Thoracic aorta (tissue), 2 donors: Measurements from ENCODE around the gene SLC52A3. TPM values are rescaled to one million over a fixed set of nuclear protein-coding genes. Genes with fewer than 3 reads are reported as not detected.

ENCODE experiments used
- ATAC-seq: fragments of 150-250 bp; one replicate; pipeline ENCODE4 v1.8.0; 2017; ENCODE audit warnings: low read depth; ENCODE audit not compliant: insufficient number of reproducible peaks, low FRiP score
- DNase-seq: peaks from one replicate; pipeline ENCODE4 v3.0.0-alpha.2; 2020; ENCODE audit warnings: low spot score
- H3K27ac ChIP-seq, 2 donors: fragments of 200-600 bp; sonication (generic); 1 replicate in 1 of 2; 2 replicates in 1 of 2; pipeline ENCODE4 v1.5.1; 2016; ENCODE audit warnings: mild to moderate bottlenecking in 2 of 2, moderate library complexity in 2 of 2
- H3K27me3 ChIP-seq: fragments of 200-600 bp; sonication (generic); replicated peaks from 2 replicates; pipeline ENCODE4 v1.6.0; 2016; ENCODE audit warnings: mild to moderate bottlenecking; ENCODE audit not compliant: insufficient read depth
- H3K36me3 ChIP-seq: fragments of 200-600 bp; sonication (generic); one replicate; pipeline ENCODE4 v1.5.1; 2016
- H3K4me1 ChIP-seq, 2 donors: fragments of 200-600 bp; sonication (generic); 1 replicate in 1 of 2; 2 replicates in 1 of 2; pipeline versions ENCODE4 v1.5.1 to v1.6.0; 2016; ENCODE audit warnings: low read depth in 2 of 2, mild to moderate bottlenecking in 1 of 2; ENCODE audit not compliant: control insufficient read depth in 1 of 2
- H3K4me3 ChIP-seq: fragments of 200-600 bp; sonication (generic); 2 replicates; pipeline ENCODE4 v1.5.1; 2016; ENCODE audit warnings: mild to moderate bottlenecking
- H3K9me3 ChIP-seq: fragments of 200-600 bp; sonication (generic); 2 replicates; pipeline ENCODE4 v1.5.1; 2016
- total RNA-seq, 2 donors: library from RNA; depleted of rRNA; stranded (reverse); fragments of >200 nt; gene quantifications; one replicate each; pipeline versions ENCODE4 v1.1.0 to v1.2.3, GENCODE V29; 2016
- TF ChIP-seq, protein P1 (sequence below): fragments of 200-600 bp; sonication (generic); IDR thresholded peaks from one replicate; pipeline ENCODE4 v1.5.1; 2019; ENCODE audit warnings: antibody characterized with exemption

Gene SLC52A3
- total RNA-seq, 2 donors from 2014 or later, result 0.54 to 1.5 TPM

DNA sequence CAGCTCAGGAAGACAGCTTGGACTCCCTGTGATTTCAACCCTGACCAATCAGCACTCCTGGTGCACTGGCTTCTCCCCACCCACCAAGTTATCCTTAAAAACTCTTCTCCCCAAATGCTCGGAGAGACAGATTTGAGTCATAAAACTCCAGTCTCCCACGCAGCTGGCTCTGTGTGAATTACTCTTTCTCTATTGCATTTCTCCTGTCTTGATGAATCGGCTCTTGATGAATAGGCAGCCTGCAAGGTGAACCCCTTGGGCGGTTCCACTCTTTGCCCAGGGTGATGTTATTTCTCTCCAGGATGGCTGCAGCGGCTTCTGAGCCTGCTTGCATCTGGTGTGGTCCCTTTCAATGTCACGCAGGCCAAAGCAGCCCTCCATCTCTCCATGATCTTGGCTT, 12.4 kb downstream of the SLC52A3 start:
- Histone ChIP-seq H3K27me3 (no peaks in the 10 kb centered on the region), H3K4me3 (no peak overlapping the region), H3K9me3 (no peaks in the 10 kb centered on the region), H3K27ac (no peak overlapping the region), H3K4me1 (no peaks in the 10 kb centered on the region), H3K36me3 (no peaks in the 10 kb centered on the region)
- TF ChIP-seq, protein P1, sequence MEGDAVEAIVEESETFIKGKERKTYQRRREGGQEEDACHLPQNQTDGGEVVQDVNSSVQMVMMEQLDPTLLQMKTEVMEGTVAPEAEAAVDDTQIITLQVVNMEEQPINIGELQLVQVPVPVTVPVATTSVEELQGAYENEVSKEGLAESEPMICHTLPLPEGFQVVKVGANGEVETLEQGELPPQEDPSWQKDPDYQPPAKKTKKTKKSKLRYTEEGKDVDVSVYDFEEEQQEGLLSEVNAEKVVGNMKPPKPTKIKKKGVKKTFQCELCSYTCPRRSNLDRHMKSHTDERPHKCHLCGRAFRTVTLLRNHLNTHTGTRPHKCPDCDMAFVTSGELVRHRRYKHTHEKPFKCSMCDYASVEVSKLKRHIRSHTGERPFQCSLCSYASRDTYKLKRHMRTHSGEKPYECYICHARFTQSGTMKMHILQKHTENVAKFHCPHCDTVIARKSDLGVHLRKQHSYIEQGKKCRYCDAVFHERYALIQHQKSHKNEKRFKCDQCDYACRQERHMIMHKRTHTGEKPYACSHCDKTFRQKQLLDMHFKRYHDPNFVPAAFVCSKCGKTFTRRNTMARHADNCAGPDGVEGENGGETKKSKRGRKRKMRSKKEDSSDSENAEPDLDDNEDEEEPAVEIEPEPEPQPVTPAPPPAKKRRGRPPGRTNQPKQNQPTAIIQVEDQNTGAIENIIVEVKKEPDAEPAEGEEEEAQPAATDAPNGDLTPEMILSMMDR, result no peak
- no peak for DNase-seq
- ATAC-seq, result no peak

DNA sequence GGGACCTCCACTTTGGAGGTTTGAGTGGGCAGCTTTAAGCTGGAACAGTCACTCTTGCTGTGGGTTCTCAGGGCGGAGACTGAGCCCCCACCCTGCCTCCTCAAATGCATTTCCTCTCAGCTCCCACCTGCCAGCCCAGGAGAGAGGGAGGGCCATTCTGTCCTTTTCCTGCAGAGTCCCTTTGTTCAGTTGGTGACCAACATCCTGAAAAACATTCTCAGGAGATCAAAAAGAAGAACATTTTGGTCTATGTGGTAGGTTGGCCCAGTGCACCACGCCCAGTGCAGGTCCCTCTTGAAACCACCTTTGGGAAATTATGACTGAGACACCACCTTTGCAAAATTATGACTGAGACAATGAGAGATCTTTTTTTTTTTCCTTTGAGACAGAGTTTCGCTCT, 13.4 kb downstream of the SLC52A3 start:
- Histone ChIP-seq H3K27ac (no peak overlapping the region), H3K27me3 (no peaks in the 10 kb centered on the region), H3K4me1 (no peaks in the 10 kb centered on the region), H3K36me3 (no peaks in the 10 kb centered on the region), H3K4me3 (no peak overlapping the region), H3K9me3 (no peaks in the 10 kb centered on the region)
- no peak for DNase-seq
- TF ChIP-seq, protein P1, result no peak
- ATAC-seq, result no peak

DNA sequence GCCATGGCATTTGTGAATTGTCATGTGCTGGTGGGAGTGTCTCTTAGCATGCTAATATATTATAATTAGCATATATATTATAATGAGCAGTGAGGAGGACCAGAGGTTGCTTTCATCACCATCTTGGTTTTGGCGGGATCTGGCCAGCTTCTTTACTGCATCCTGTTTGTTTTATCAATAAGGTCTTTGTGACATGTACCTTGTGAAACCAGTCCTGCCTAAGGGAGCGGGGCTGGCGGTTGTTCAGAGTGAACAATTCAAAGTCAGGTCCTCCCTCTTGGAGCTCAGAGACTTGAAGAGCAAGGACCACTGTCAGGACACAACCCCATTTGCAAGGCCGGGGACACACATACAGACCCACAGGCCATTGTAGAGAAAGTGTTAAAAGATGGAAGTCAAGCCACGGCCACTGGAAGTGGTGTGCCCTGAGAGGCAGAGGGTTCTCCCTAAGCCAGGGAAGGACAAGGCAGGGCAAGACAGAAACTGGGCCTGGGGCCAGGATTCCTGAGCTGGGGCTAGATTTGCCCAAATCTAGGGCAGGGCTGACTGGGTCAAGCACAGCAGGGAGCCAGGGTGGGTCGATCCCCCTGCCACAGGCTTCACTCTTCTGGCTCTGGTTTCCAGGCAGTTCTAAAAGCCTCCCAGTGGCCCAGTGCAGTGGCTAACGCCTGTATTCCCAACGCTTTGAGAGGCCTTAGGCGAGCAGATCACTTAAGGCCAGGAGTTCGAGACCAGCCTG, 14.2 kb downstream of the SLC52A3 start:
- no peak overlapping the region for H3K4me3 ChIP-seq
- TF ChIP-seq, protein P1, result no peak
- no peaks in the 10 kb centered on the region for H3K9me3 ChIP-seq
- no peak for ATAC-seq
- H3K27me3 ChIP-seq, result no peaks in the 10 kb centered on the region
- no peak for DNase-seq
- H3K27ac ChIP-seq, result no peak overlapping the region
- no peaks in the 10 kb centered on the region for H3K36me3 ChIP-seq
- H3K4me1 ChIP-seq, result no peaks in the 10 kb centered on the region

DNA sequence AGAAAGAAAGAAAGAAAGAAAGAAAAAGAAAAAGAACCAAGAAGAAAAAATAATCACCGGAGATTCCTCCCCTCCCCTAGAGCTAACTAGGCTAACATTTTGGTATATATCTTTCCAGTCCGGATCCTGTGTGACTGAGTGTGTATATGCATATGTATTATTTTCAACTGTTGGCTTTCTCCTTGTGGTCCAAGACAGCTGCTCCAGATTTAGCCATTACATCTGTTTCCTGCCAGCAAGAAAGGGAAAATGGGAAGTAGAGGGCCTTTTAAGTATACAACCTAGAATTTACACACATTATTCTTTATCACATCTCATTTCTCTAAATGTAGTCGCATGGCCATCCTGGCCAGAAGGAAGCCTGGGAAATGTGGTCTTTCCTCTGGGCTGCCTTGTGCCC, 15.2 kb downstream of the SLC52A3 start:
- ATAC-seq (no peak), DNase-seq (no peak)
- TF ChIP-seq, protein P1, result no peak
- Histone ChIP-seq H3K4me1 (no peaks in the 10 kb centered on the region), H3K9me3 (no peaks in the 10 kb centered on the region), H3K36me3 (no peaks in the 10 kb centered on the region), H3K4me3 (no peak overlapping the region), H3K27ac (no peak overlapping the region), H3K27me3 (no peaks in the 10 kb centered on the region)

DNA sequence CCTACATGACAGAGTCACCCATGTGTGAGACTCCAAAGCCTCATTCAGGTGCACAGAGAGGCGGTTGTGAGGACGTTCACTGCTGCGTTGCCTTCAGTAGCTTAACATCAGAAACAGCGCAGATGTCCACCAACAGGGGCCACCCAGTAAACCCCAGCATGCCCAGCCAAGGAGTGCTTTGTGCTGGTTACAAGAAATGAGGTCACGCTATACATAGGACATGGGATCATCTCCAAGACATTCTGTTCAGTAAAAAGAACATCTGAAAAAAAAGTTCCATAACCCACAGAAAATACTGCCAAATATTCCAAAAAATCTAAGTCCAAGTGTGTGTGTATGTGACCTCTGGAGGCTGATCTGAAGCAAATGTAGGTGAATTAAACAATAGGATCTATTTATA, 16.0 kb downstream of the SLC52A3 start:
- no peaks in the 10 kb centered on the region for H3K9me3 ChIP-seq
- DNase-seq, result no peak
- H3K27me3 ChIP-seq, result no peaks in the 10 kb centered on the region
- H3K36me3 ChIP-seq, result no peaks in the 10 kb centered on the region
- no peak overlapping the region for H3K27ac ChIP-seq
- no peak overlapping the region for H3K4me3 ChIP-seq
- ATAC-seq, result no peak
- H3K4me1 ChIP-seq, result no peaks in the 10 kb centered on the region
- TF ChIP-seq, protein P1, result no peak
